ELF-1 (cell line): ENCODE data around the gene C1QTNF3.
"Not testable (repeated sequence)": the region's sequence is repeated elsewhere in the genome, so short reads cannot be mapped to it uniquely, and the experiment has no call there.

ENCODE experiments used
- DNase-seq: peaks from one replicate; pipeline ENCODE4 v3.0.0-alpha.2; 2016; ENCODE audit warnings: low read depth, low spot score

C1QTNF3 gene

DNA sequence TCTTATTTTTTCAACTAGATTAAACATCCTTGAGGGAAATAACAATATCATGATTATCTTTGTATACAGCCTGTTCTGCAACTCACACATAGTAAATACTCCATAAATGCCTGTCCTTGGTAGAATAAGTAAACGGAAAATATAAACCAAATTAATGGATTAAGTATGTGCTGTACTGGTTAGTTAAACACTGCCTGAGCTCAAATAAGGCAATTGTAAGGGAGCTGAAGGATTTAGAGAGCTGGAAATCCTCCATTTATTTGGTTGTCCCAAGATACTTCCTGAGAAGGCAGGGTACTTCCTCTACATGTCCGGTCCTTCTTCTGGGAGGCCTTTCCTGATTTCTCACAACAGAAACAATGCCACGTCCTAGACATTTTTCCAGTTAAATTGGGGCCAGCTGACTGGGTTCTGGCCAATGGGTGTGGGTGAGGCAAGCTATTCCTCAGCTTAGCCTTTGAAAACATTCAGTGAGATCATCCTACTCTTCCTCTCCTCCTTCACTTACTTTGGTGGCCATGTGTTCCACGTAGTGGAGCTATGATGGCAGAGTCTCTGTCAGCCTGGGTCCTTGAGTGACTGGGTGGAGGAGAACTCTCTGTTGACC lies 8.5 kb upstream of the C1QTNF3 start:
- DNase-seq: no peak

GRCh38 chr5:34047774-34048572 lies 5.0 kb upstream of the C1QTNF3 start:
- no peak for DNase-seq

DNA sequence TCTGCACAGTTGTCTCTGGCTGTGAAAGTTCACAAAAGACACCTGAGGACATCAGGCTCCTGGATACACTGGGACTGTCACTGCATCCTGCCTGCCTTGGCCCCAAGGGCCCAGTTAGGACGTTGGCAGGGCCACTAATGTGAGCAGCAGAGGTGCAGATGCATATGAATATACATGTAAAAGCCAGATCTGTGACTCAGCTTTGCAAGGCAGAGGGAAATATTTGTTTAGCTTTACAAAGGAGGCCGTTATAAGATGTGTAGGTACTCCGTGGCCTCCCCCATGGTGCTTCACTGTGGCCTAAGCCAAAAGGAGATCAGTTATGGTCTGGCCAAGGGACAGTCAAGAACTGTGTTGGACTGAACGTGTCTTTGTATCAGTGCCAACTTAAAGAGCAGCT lies 4.1 kb upstream of the C1QTNF3 start:
- no peak for DNase-seq

DNA sequence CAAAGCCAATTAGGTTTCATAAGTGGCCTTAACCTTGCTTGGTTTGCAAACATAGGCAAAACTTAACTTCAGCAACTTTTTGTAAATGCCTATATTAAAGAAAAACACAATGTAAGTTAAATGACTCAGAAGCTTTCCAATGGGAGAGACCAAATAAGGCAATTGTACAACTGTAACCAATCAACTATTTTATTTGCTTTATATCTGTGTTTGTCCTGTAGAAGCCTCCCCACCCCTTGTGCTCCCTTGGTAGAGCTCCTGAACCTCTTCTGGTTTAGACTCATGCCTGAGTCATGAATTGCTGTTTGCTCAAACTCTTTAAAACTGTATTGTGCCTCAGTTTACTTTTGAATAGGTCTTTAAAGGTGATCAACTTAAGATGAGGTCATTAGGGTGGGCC lies 3.0 kb upstream of the C1QTNF3 start:
- no peak for DNase-seq

DNA sequence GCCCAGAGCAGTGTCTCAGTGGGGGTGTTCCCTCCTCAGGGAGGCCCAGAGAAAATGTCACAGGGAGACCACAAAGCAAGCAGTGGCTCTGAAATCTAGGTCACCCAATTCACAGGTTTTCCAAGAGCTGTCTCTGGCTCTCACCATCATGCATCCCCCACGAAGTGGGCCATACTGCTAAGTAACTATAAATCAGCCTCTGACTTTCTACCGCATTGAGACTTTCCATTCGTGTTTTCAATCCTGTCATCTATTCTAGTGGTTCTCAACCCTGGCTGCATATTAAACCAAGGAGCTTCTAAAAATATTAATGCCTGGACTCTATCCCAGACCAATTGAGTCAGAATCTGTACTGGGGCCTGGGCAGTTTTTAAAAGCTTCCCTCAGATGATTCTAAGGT lies 2.0 kb upstream of the C1QTNF3 start:
- DNase-seq: no peak

DNA sequence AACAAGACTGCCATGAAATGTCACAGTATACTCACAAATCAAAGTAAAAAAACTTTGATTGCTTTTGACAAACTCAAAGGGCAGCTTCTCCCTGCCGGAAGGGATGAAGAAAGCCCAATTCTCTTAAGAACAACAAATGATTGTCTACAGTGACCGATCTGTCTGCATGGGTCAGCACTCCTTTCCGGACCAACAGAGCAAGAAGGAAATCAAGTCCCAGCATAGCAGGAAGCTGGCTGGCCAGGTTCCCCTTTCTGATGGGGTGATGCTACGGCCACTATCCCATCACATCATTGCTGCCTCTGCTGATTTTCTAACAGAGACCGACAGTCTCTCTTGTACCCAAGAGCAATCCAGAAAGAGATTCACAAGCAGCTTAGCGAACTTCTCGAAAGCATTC lies 692 bp downstream of the C1QTNF3 start:
- no peak for DNase-seq

DNA sequence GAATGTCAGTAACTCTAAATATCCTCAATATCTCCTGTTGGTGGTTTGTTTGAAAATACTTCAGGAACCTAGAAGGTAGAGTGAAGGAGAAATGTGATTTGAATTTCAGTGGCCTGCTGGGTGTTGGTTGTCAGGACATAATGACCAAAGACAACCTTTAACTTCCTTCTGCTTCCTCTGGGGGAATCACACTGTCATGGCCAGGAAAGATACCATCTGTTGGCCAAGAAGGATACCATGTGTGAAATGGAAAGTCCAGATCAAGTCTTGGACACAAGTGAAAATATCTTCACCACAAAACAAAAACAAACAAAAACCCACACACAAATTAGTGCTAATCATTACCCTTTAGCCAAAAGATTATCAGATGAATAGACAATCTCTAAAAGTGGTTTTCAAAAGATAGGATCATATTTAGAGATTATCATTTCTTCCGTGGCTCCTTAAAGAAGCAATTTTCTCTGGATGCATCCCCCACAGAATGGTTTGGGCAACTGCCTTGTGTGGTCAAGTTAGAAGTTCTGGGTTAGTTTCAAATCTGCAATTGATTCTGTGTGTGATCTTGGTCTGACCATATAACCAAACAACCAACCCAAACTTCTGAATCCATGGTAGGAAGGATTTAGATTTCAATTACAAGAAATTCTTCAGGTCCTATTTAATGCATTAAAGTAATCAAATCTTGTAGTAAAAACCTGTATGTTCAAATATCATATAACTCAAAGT lies 1.6 kb downstream of the C1QTNF3 start:
- no peak for DNase-seq

- DNase-seq: no peak
These were observed 2.5 kb downstream of the C1QTNF3 start for GRCh38 chr5:34040472-34040871.

GRCh38 chr5:34039398-34040157 lies 3.4 kb downstream of the C1QTNF3 start:
- no peak for DNase-seq

DNA sequence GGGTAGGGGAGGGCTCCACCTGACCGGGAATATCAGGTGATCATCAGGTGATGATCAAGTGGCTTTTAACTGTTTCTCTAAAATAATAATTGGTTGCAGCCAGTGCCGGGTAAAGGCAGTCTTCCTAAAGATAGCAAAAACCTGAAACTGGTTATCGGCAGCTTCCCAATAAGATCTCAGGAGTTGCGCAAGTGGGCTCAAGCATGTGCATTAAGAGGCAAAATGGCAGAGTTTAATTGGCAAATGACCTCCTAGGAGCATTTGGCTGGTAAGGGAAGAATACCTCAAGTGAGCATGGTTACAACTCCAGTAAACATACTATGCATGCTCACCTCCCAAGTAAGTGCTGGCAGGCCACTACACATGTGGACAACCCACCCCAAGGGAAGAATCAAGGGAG lies 4.2 kb downstream of the C1QTNF3 start:
- DNase-seq: no peak

GRCh38 chr5:34038390-34038789 lies 4.6 kb downstream of the C1QTNF3 start:
- DNase-seq: peak; percentile 28

DNA sequence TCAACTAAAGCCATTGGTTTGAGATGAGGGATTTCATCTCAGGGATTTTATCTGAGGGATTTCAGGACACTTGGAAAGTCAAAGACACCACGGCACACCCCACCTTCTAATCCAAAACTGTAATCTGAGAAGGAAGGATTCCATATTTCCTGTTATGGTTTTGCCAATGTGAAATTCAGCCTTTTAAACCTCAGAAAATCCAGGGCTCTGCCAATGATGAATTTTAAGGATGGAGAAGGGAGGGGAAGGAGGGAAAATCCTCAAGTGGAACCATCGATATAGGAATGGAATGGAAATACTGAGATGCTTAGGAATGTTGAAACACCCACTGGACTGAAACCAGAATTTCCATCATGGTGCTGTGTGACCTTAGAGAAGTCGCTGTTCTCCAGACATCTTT lies 5.3 kb downstream of the C1QTNF3 start:
- DNase-seq: no peak

GRCh38 chr5:34035756-34036155 lies 7.3 kb downstream of the C1QTNF3 start:
- no peak for DNase-seq

GRCh38 chr5:34034534-34035327 lies 8.3 kb downstream of the C1QTNF3 start:
- no peak for DNase-seq

DNA sequence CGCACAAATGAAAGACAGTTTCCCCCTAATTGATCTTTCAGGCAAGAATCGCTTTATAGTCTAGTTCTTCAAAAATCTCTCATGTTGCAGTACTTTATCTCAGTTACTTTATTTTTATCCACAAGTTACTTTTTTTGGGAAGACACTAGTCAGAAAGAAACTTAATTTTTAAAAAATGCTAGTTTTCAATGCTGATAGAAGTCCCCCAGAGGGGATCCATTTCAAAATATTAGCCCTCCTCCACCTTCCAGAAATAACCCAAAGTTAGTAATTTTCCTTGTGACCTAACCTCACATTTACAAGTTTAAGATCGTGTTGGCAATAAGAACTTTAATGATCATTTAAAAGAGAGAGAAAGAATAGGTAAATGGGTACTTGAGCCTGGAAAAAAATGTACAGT lies 11.0 kb downstream of the C1QTNF3 start:
- DNase-seq: no peak

GRCh38 chr5:34031117-34031516 lies 11.9 kb downstream of the C1QTNF3 start:
- no peak for DNase-seq

- DNase-seq: not testable (repeated sequence)
These were observed 12.4 kb downstream of the C1QTNF3 start for GRCh38 chr5:34030585-34030984.

- DNase-seq: no peak
These were observed 13.0 kb downstream of the C1QTNF3 start for GRCh38 chr5:34030048-34030447.

GRCh38 chr5:34028349-34028748 lies 14.7 kb downstream of the C1QTNF3 start:
- no peak for DNase-seq

DNA sequence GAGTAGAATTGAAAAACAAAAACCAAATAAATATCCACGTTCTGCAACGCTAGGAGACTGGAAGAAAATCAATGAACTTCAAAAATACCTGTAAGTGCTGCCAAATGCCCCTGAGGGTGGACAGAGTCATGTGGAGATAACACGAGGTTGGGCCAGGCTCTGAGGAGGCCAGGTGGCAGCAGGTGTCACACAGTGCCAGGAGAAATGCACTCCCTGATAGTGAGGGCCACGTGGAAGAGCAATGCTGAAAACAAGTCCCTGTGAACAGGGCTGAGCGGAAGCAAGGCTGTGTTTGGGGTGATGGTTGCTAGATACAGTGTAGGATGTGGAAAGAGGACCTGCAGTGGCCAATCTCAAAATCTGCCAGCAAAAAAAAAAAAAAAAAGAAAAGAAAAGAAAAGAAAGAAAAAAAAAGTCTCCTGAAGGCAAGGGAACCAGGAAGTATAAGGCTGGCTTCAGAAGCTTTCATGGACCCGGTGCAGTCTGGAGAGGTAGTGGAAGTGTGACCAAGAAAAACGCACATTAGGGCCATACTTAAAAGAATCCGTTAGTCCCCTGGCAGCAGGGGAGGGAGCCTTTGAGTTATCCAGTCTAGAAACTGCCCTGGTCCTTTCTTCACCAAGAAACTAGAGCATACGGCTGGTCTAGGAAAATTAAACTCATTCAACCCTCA lies 16.8 kb downstream of the C1QTNF3 start:
- no peak for DNase-seq
